Suprapubic skin (tissue), 4 donors: ENCODE results near the gene OPA3.

ENCODE experiments used
- CTCF ChIP-seq, 2 donors: fragments of 200-600 bp in 1 of 2; fragments of 450-650 bp in 1 of 2; sonication (generic) in 1 of 2; IDR thresholded peaks; one replicate each; pipeline ENCODE4 v1.5.1; 2016 to 2019; ENCODE audit warnings: antibody characterized with exemption in 2 of 2, mild to moderate bottlenecking in 1 of 2, moderate library complexity in 1 of 2
- EP300 ChIP-seq: sonication (generic); formaldehyde crosslinking; IDR thresholded peaks from one replicate; pipeline ENCODE4 v1.6.1; 2017; ENCODE audit warnings: antibody characterized with exemption
- POLR2A ChIP-seq, 2 donors: fragments of 450-650 bp; IDR thresholded peaks; one replicate each; pipeline ENCODE4 v1.6.1; 2017; ENCODE audit warnings: antibody characterized with exemption in 2 of 2, mild to moderate bottlenecking in 2 of 2, moderate library complexity in 2 of 2
- POLR2AphosphoS5 ChIP-seq, 3 donors: sonication (generic); formaldehyde crosslinking; IDR thresholded peaks; one replicate each; pipeline ENCODE4 v1.6.1; 2017; ENCODE audit warnings: antibody characterized with exemption in 3 of 3

- peak in 1 of 2 donors; percentile 35 for TF ChIP-seq CTCF (IDR thresholded peaks at IDR 0.05)
- TF ChIP-seq EP300: no peak
- no peak for TF ChIP-seq POLR2AphosphoS5 (IDR thresholded peaks at IDR 0.05)
- no peak for TF ChIP-seq POLR2A (IDR thresholded peaks at IDR 0.05)
Observed at GRCh38 chr19:45591004-45591637, 6.5 kb upstream of the OPA3 start.
